ENCODE data around the gene RND3. TPM values are rescaled to one million over a fixed set of nuclear protein-coding genes. Genes with fewer than 3 reads are reported as not detected.

RND3 gene
- total RNA-seq, 1 donor from 2014 or later: 56.9 TPM

GRCh38 chr2:150478200-150478974 lies 9.1 kb downstream of the RND3 start:
- intact Hi-C loops (cut with DNase I): no loop called here
- DNase-seq (ENCODE audit: low spot score) (no peak), ATAC-seq (no peak)

GRCh38 chr2:150477347-150477746 lies 10.1 kb downstream of the RND3 start:
- DNase-seq (ENCODE audit: low spot score) (no peak), ATAC-seq (no peak)
- intact Hi-C loops (cut with DNase I): no loop called here

GRCh38 chr2:150476809-150477302 lies 10.6 kb downstream of the RND3 start:
- no peak for DNase-seq (ENCODE audit: low spot score)
- ATAC-seq: no peak
- intact Hi-C loops (cut with DNase I): no loop called here

GRCh38 chr2:150476286-150476685 lies 11.2 kb downstream of the RND3 start:
- DNase-seq (ENCODE audit: low spot score): no peak
- no peak for ATAC-seq
- intact Hi-C loops (cut with DNase I): no loop called here

- intact Hi-C loops (cut with DNase I): no loop called here
- DNase-seq (ENCODE audit: low spot score): no peak
- no peak for ATAC-seq
Observed at GRCh38 chr2:150475479-150476250, 11.8 kb downstream of the RND3 start.

- intact Hi-C loops (cut with DNase I): no loop called here
- ATAC-seq (no peak), DNase-seq (ENCODE audit: low spot score) (no peak)
Observed at GRCh38 chr2:150474326-150475074, 13.0 kb downstream of the RND3 start.

- ATAC-seq (no peak), DNase-seq (ENCODE audit: low spot score) (no peak)
- intact Hi-C loops (cut with DNase I): no loop called here
Observed at GRCh38 chr2:150473767-150474166, 13.7 kb downstream of the RND3 start.

- intact Hi-C loops (cut with DNase I): no loop called here
- DNase-seq (ENCODE audit: low spot score) (no peak), ATAC-seq (peak; percentile 85)
Observed at GRCh38 chr2:150472511-150472899, 15.0 kb downstream of the RND3 start.

- DNase-seq (ENCODE audit: low spot score) (no peak), ATAC-seq (peak; percentile 11)
- intact Hi-C loops (cut with DNase I): no loop called here
Observed at GRCh38 chr2:150471813-150472510, 15.5 kb downstream of the RND3 start.

- intact Hi-C loops (cut with DNase I): no loop called here
- no peak for ATAC-seq
Observed at GRCh38 chr2:150470435-150470834, 17.0 kb downstream of the RND3 start.

GRCh38 chr2:150469706-150470274 lies 17.7 kb downstream of the RND3 start:
- intact Hi-C loops (cut with DNase I): no loop called here
- DNase-seq (ENCODE audit: low spot score): no peak
- no peak for ATAC-seq

More at GRCh38 chr2:150470435-150470834, 17.0 kb downstream of the RND3 start:
- DNase-seq (ENCODE audit: low spot score): no peak

GRCh38 chr2:150468350-150468960 lies 19.0 kb downstream of the RND3 start:
- ATAC-seq (no peak), DNase-seq (ENCODE audit: low spot score) (no peak)
- intact Hi-C loops (cut with DNase I): no loop called here

- DNase-seq (ENCODE audit: low spot score) (no peak), ATAC-seq (no peak)
- intact Hi-C loops (cut with DNase I): loop anchor here (2.0 kb wide), 1 partner anchor 41 kb away; no protein-coding TSS in a partner anchor
Observed at GRCh38 chr2:150467621-150467963, 19.9 kb downstream of the RND3 start.

GRCh38 chr2:150466741-150467620 lies 20.5 kb downstream of the RND3 start:
- DNase-seq (ENCODE audit: low spot score) (no peak), ATAC-seq (peak; percentile 74)
- intact Hi-C loops (cut with DNase I): loop anchor here (2.0 kb wide), 1 partner anchor 42 kb away; no protein-coding TSS in a partner anchor

GRCh38 chr2:150465703-150466569 lies 21.5 kb downstream of the RND3 start:
- DNase-seq (ENCODE audit: low spot score) (no peak), ATAC-seq (no peak)
- intact Hi-C loops (cut with DNase I): loop anchor here (2.0 kb wide), 1 partner anchor 43 kb away; no protein-coding TSS in a partner anchor

- intact Hi-C loops (cut with DNase I): no loop called here
- ATAC-seq (no peak), DNase-seq (ENCODE audit: low spot score) (no peak)
Observed at GRCh38 chr2:150464986-150465385, 22.5 kb downstream of the RND3 start.
